Activated gamma-delta T cell treated with Interleukin-2 at 50 U/mL for 16 hours (primary cell): ENCODE measurements around the gene PHC2.

Experiments
- DNase-seq: peaks from one replicate; pipeline ENCODE4 v3.0.0-alpha.2; 2020

The PHC2 gene

DNA sequence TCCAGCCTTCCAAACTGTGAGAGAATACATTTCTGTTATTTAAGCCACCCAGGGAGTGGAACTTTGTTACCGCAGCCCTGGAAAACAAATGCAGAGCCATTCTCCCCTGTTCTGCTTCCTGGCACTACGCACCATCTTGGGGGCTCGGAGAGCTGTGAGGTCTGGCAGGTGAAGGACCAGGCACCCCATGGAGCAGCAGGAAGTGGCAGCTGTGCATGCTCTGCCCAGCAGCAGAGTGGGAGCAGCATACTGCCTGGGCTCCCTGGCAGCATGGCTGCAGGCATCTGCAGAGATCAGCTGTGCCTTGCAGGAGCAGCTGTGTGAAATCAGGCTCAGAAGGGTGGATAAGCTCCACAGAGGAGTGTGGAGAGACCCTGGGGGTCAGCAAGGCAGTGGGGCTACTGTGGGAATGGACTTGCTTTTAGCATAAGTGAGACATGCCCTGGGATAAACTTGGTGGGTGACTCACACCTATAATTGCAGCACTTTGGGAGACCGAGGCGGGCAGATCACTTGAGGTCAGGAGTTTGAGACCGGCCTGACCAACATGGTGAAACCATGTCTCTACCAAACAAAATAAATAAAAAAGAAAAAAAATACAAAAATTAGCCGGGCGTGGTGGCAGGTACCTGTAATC is 23.9 kb upstream of the PHC2 start:
- DNase-seq, result no peak

DNA sequence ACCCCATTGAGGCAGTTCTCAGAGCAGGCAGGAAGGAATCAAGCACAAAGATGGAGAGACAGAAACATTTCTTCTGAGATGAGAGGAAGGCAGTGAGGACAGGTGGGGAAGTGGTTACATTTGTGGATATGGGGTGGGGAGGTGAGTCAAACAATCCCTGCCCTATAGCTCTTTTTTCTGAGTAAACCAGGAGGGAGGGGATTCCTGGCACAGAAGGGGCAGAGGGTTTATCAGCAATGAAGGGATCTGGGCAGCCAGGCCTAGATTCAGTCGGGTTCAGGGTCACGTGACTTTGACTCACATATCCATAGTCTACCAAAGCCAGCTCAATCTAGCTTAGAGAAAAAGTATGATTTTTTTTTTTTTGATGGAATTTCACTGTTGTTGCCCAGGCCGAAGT is 15.7 kb upstream of the PHC2 start:
- no peak for DNase-seq

DNA sequence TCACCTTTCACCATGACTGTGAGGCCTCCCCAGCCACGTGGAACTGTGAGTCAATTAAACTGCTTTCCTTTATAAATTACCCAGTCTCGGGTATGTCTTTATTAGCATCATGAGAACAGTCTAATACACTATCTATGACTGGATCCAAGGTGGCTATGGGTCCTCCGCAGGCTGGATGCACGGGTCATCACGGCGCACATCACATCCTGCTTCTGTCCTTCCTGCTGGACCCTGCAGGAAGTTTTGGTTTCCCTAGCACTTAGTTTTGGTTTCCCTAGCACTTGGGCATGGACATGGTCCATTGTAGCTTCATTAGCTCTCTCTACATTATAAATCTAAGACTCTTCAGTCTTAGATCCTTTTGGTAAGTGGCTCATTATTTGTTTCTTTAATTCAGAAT is 14.2 kb upstream of the PHC2 start:
- no peak for DNase-seq

DNA sequence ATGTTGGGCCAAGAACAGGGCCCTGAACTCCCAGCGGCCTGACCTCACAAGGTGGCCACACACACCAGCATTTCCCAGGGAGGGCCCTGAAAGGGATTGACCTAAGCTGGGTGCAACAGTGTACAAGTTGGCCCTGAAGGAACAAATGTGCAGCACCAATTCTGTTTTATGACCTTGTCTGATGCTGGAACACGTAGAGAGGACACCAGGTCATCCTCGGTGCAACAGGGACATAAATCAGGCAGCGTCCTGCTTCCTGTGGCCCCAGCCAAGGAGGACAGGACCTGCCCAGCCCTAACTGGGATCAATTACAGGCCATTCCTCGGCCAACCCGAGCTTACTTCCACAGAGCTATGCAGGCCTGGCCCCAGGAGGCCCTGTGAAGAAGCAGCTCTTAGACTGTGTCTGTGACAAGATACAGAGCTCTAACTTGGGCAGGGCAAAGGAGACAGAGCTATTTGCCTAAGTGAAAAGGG is 12.8 kb upstream of the PHC2 start:
- DNase-seq, result no peak

DNA sequence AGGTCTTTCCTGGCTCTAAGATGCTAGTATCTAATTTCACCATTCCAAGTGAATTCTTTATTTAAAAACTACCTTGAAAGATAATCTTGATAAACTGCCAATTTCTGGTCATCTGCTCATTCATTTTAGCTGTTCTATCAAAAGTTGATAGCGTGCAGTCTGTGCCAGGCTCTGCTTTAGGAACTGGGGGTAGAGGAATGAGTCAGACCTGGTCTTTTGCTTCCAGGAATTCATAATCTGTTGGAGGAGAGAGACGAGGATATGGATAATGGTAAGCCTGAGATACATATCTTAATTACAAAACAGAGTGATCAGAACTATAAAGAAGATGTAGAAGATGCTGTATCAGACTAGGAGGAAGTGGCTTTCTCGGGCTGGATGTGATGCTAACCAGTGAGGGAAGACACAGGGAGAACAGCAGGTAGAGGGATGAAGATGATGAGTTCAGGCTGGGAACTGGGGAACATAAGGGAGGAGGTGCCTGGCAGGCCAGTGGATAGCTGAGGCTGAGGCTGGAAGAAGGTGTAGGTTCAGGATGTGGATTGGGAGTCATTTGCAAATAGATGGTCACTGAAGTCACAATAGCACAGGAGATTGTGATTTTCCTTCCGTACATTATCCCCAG is 12.3 kb upstream of the PHC2 start:
- DNase-seq, result no peak

DNA sequence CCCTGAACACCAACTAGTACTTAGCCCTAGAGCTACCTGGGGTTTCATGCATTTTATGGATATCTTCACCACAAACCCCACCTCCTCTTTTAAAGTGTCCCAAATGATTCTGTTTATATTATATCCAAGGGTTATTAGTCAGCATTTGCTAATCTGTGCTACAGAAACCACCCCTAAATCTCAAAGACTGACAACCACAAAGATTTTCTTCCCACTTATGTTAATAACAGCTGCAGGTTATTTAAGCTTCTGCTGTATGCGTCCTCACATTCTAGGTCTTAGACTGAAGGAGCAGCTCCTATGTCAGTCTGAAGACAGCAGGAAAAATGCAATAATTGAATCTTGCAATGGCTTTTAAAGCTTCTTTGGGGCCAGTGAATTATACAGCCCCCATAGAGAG is 11.2 kb upstream of the PHC2 start:
- DNase-seq, result no peak

DNA sequence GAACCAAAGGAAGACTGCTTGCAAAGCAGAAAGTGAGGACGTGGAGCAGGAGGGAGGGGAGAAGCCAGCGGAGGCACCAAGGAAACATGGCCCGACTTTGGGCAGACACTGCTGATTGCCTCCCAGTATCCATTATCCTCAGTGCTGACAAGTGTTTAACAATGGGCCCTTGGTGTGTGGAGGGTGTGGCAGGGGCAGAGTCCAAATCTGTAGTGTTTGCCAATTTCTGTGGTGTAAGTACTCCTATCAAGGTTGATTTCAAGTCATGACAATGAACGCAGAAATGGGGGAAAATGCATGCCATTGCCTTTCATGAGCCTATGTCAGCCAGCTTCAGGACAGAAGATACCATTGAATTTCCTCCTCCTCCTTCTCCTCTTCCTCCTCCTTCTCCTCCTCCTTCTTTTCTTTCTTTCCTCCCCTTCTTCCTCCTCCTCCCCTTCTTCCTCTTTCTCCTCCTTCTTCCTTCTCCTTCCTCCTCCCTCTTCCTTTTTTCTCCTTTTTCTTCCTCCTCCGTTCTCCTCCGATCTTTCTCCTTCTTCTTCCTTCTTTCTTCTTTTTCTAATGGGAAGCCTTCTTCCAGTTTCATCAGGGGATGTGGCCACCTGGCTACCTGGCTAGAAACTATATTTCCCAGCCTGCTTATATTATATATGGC is 10.3 kb upstream of the PHC2 start:
- DNase-seq, result no peak

DNA sequence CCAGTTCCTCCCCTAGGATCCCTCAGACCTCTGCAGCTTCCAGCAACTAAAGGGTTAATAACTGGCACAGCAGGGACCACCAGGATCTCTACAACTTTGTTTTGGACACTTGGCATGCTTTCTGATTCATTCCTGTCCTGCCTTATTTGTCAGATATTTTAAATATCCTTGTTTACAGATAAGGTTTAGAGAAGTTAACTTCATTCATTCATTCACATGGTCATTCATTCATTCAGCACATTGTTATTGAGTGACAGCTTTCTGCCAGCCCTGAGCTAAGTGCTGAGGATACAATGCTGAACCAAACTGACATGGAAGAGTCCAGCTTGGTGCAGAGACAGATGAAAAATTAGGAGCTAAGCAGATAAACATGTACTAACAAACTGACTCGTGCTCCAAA is 8.8 kb upstream of the PHC2 start:
- DNase-seq, result no peak

DNA sequence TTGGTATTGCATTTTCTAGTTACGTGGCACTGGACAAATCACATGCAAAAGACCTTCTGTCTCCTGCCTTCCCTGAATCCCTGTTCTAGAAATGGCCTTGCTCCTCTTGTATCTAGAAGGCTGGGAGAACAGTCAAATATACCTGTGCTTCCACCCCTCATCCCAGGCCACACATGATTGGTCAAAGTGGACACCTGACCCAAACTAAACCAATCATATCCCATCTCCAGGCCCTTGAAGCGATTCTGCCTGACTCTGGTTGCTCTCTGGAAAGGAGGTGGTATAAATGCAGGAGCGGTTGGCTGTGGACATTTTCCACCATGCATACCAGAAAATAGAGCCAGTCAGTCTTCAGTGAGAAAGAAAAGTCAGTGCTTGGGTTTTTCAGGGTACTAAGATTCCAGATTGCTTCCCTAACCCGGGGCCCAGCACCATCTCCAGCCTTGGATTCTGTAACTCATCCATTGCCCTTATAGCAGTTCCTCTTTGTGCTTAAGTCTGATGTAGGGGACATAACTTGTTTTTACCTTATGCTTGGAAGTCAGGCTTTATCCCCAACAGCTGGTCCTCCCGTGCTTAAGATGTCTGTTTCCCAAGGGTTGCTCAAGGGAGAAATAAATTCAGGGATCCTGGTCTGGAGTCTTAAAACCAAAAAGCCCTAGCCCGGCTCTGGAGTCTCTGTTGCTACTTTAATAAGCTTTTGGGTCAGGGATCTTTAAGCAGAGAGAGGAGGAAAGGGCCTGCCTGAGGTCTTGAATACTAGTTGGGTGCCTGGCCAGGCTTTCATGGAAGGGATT is 7.7 kb upstream of the PHC2 start:
- no peak for DNase-seq

DNA sequence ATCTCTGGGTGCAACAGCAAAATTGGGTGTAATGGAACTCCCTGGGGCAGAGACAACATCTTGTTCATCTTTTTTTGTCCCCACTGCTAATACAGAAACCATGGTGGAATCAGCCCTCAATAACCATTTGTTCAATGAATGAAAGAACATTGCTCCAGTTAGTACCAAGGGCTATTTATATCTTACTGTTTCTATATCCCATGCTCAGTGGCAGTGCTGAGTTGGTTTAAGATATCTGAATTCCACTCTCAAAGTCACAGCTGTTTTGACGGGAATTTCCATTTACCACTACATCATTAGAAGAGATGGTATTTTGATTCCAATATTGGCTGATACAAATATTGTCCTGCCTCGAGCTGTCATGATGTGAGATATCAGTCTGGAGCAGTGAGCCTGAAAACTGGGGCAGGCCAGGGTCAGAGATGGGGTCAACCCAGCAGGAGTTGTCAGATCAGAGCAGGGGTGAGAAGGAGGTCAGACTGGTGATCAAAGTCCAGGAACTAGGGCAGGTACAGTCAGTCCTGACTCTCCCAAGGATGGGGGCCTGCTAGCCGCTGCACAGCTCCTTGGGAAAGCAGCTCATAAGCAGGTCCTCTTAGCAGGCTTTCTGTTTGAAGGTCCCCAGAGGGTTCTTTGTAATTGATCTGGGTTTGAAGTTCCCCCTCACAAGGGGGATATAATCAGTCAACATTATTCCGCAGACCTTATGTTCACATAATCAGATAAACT is 5.8 kb upstream of the PHC2 start:
- no peak for DNase-seq

DNA sequence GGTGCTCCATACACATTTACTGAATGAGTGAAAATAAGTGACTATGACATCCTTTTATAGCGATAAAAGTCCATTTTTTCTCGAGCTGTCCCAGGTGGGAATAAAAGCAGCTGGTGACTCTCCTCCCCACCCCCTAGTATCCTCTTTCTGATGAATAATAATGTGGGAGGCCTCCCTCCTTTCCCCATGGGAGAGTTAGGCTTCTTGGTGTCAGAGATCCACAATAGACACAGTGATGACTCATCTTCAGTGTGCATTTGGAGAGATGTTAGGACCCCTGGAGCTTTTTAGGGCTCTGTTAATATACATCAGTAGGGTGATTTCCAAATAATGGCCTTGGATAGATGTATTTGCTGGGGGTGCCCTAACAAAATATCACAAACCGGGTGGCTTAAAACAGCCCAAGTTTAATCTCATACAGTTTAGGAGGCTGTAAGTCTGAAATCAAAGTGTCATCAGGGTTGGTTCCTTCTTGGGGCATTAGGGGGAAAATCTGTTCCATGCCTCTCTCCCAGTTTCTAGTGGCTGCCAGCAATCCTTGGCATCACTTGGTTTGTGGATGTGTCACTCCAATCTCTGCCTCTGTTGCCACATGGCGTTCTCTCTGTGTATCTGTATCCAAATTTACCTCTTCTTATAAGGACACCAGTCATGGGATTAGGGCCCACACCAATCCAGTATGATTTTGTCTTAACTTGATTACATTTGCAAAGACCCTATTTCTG is 4.4 kb upstream of the PHC2 start:
- no peak for DNase-seq

DNA sequence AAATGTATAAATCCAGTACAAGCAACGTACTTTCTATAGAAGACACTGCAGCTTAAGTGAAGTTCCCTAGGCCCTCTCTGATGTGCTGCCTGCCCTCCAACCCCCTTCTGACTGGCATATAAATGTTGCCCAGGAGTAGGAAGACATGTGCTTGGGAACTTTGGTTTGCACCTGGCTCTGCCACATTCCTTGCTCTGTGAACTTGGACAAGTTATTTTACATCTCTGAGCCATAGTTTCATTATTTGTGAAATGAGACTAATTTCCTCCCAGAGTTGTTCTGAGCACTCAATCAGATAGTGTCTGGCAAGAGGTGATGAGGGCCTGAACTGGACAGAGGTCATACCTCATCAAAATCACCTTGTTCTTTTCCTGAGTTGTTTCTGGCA is 3.5 kb upstream of the PHC2 start:
- no peak for DNase-seq

DNA sequence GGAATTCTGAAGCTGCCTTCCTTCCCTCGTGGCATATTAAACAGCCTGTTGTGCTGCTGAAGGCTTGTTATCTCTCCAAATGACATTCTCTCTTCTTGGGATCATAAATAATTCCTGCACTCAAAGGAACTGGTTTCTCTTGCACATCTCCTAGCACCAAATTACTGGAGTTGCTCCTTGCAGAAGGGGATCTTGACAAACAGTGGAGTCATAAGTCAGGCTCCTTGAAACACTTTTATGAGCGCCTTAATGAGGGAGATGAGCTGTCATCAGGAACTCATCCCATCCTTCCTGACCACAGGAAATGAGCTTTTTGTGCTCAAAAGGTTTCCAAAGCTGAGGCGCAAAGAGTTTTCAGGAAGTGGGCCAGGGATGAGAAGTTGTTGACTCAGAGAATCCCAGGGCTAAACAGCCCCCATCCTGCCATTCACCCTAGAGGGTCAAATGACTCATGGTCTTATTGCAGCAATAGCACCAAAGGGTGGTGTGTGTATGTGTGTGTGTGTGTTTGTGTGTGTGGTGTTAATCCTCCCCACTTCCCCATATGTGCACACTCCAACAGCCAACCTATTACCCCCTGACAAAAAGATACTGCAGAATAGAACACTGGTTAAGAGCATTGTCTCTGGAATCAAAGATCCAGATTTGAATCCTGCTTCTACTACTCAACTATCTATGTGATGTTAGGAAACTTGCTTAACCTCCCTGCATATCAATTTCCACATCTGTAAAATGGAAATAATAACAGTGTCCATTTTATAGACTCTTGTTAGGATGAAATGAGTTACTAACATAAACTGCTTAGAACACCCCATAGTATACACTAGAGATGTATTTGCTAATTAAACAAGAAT is 2.8 kb upstream of the PHC2 start:
- no peak for DNase-seq

DNA sequence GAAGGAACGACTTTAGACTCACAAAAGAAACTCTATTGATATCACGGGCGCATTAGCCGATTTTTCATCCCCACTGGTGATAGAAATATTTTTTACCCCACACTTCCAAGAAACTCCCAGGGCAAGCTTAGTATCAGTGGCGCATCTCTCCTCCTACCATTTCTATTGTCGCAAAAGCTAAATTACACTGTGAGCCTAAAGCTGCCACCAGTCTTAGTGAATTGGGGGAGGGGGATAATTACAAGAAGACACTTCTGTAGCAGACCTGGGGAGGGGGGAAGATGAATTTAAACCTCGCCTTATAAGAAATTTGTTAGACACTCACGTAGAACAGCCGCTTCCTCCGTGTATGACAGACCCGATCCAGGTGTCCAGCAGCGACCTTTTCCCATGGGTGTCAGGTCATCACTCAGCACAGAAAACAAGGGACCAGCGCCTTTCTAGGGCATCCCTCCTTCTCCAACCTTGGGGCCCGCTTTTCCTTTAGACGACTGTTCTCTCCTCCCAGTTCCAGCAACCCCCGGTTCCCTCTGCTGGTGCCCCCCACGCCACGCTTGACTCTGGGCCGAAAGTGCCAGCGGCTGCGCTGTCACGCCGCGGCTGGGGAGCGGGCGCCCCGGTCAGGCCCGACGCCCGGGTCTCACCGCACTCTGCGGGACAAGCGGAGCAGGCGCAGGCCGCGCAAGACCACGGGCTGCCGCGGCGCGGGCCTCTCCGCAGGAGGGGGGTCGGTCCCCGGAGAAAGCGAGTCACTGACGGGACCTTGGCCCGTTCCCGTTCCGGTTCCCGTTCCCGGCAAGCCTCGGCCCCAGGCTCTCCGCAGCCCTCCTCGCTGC is 821 bp downstream of the PHC2 start:
- DNase-seq, result no peak

DNA sequence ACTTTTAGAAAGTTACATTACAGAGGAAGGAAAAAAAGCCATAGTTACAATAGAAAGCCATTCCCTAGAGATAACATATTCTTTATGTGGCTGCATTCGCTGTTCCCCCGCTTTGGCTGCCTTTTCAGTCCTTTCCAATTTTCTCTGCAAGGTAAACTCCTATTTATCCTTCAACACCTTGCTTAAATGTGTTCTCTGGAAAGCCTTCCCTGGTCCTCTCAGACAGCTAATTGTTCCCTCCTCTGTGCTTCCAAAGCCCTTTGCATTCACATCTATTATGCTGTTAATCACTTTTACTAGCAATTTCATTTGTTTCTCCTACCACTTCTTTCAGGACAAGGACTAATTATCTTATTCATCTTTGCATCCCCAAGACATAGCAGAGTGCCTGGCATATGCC is 1.6 kb downstream of the PHC2 start:
- no peak for DNase-seq

DNA sequence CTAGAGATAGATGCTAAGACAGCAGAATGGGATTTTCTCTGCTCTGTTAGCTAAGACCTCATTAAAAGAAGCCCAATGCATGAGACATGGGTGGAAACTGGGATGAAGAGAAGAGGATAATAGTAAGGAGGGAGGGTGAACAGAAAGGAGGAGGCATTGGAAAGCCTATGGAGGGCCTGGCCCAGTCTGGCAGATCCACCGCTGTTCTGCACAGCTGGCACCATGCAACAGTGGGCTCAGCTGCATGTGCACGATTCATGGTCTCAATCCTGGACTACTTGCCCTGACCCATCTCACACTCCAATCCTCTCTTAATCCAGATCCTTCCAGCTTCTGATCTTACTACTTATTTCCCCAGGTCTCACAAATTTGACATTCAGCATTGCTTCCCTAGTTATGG is 2.2 kb downstream of the PHC2 start:
- no peak for DNase-seq

DNA sequence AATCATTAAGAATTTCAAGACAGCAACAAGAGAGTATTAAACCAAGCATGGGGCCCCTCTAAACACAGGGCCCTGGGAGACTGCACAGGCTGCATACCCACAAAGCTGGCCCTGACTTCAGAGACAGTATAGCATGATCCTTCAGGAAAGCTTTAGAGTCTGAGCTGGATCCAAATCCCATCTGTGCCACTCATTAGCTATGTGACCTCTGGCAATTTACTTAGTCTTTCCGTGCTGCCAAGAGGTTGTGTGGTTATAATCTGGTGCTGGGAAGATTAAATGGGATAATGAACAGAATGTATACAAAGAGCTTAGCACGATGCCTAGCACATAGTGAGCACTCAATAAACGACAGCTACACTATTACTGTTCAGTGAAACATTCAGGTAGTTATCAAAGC is 4.0 kb downstream of the PHC2 start:
- no peak for DNase-seq

DNA sequence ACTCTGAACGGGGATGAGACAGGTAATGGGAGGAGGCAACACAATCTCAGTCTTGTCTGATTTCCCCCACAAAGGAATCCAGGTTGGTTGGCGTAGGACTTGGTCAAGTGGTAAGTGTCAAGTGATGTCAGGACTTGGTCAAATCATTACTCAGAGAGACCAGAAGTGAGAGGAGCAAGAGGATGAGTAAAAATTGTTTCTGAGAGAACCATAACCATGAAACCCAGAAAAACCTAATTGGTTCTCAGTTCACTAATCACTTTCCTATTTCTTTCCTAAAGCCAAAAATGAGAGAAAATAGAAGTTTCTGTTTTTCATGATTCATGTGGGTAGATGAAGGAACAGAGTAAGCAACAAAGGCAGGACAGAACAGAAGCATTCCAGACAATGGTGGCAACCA is 5.0 kb downstream of the PHC2 start:
- DNase-seq, result no peak

DNA sequence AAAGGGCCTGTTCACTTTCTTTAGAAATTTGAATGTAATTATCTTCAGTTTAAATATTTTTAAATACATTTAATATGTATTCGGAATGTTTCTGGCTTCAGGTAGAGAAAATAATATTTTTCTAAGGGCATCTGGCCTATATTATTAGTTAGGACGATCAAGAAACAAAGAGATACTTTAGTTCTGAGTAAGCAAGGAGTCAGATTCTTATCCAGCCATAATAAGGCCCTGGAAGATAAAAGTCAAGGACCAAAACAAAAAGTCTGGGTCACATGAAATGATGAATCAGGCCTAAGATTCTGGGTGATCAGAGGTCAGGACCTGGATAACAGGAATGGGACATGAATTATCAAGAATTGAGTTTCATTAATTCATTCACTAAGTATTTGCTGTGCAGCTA is 6.3 kb downstream of the PHC2 start:
- DNase-seq, result no peak

DNA sequence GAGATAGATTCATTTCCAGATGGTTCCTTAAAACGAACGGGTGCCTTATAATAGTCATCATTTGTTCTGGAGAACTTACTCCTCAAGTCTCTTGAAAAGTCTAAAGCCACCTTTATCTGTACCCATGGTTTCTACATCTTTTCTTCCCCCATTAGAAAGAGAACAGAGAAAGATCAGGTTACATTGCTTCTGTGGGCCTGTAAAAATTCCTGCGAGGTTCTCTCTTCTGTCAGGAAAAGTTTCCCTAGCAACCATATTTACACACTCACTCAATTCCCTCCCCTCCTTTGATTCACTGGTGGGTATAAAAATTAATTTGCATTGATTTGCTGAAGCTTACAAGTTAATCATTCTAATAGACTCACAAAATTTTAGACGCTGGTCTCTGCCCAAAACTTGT is 6.7 kb downstream of the PHC2 start:
- DNase-seq, result no peak
